DND-41 (cell line): ENCODE results near the gene PITPNC1.

Source experiments
- ATAC-seq: fragments of 200-7000 bp; cut with Tn5 transposase; 3 replicates; pipeline ENCODE4 v1.9.1; 2021; ENCODE audit warnings: low read depth; ENCODE audit not compliant: insufficient read depth
- DNase-seq: peaks from one replicate; pipeline ENCODE4 v3.0.0-alpha.2; 2020
- H2AFZ ChIP-seq: 2 replicates; pipeline ENCODE4 v1.6.0; 2012; ENCODE audit warnings: low read depth, low read length
- H3K27ac ChIP-seq: 2 replicates; pipeline ENCODE4 v1.5.1; 2012; ENCODE audit warnings: low read length, inconsistent platforms
- H3K27me3 ChIP-seq: fragments of 200-600 bp; sonication (generic); 2 replicates; pipeline ENCODE4 v1.6.0; 2012; ENCODE audit warnings: low read length, mild to moderate bottlenecking, inconsistent platforms; ENCODE audit not compliant: insufficient read depth, poor library complexity
- H3K36me3 ChIP-seq: 2 replicates; pipeline ENCODE4 v1.5.1; 2012; ENCODE audit warnings: low read length, inconsistent platforms; ENCODE audit not compliant: insufficient read depth
- H3K4me1 ChIP-seq: 2 replicates; pipeline ENCODE4 v1.5.1; 2012; ENCODE audit warnings: mild to moderate bottlenecking, low read length; ENCODE audit not compliant: insufficient read depth
- H3K4me2 ChIP-seq: 2 replicates; pipeline ENCODE4 v1.6.0; 2012; ENCODE audit warnings: mild to moderate bottlenecking, moderate library complexity, low read length, inconsistent platforms; ENCODE audit not compliant: insufficient read depth
- H3K4me3 ChIP-seq, 2 experiments: fragments of 200-600 bp in 1 of 2; shearing (Covaris generic) in 1 of 2; 2 replicates each; pipeline ENCODE4 v1.5.1; 2012 to 2016; ENCODE audit warnings: inconsistent platforms in 2 of 2, low read length in 2 of 2, mild to moderate bottlenecking in 2 of 2, low read depth in 1 of 2, moderate library complexity in 1 of 2
- H3K79me2 ChIP-seq: 2 replicates; pipeline ENCODE4 v1.6.0; 2012; ENCODE audit warnings: low read length, inconsistent platforms; ENCODE audit not compliant: insufficient read depth
- H3K9ac ChIP-seq: 2 replicates; pipeline ENCODE4 v1.6.0; 2012; ENCODE audit warnings: low read depth, mild to moderate bottlenecking, inconsistent platforms, low read length, moderate library complexity
- H3K9me3 ChIP-seq: 2 replicates; pipeline ENCODE4 v1.5.1; 2012; ENCODE audit warnings: low read length, moderate library complexity, mild to moderate bottlenecking, inconsistent platforms; ENCODE audit not compliant: insufficient read depth, severe bottlenecking
- H4K20me1 ChIP-seq: 2 replicates; pipeline ENCODE4 v1.6.0; 2012; ENCODE audit warnings: low read length; ENCODE audit not compliant: insufficient read depth
- CTCF ChIP-seq: IDR thresholded peaks from 2 replicates; pipeline ENCODE4 v1.5.1; 2012; ENCODE audit warnings: borderline replicate concordance, low read length, moderate library complexity, mild to moderate bottlenecking; ENCODE audit not compliant: poor library complexity, severe bottlenecking; ENCODE audit errors: extremely low read depth
- EZH2 ChIP-seq: IDR thresholded peaks from 3 replicates; pipeline ENCODE4 v1.6.1; 2012; ENCODE audit warnings: borderline replicate concordance, low read depth, mild to moderate bottlenecking, moderate library complexity, low read length, inconsistent platforms; ENCODE audit not compliant: severe bottlenecking

Gene PITPNC1

GRCh38 chr17:67680445-67681224, 303.6 kb downstream of the PITPNC1 start:
- Histone ChIP-seq H3K4me3 (no peak overlapping the region), H3K27me3 (no peaks in the 10 kb centered on the region), H2AFZ (no peak overlapping the region), H3K27ac (no peak overlapping the region), H3K9ac (no peak overlapping the region), H3K4me1 (no peaks in the 10 kb centered on the region), H3K9me3 (no peaks in the 10 kb centered on the region), H3K36me3 (peaks cover 4% of the 10 kb centered on the region; the same call in 1 of the 2 replicates), H4K20me1 (no peaks in the 10 kb centered on the region), H3K4me2 (no peak overlapping the region), H3K79me2 (no peaks in the 10 kb centered on the region)
- TF ChIP-seq EZH2, result no peak
- no peak for TF ChIP-seq CTCF
- no peak for DNase-seq
- ATAC-seq, result no peak

GRCh38 chr17:67682196-67682595, 305.1 kb downstream of the PITPNC1 start:
- no peak for DNase-seq
- peaks cover 4% of the 10 kb centered on the region; the same call in 1 of the 2 replicates for H3K36me3 ChIP-seq
- H3K9me3 ChIP-seq, result no peaks in the 10 kb centered on the region
- no peak for ATAC-seq
- H3K9ac ChIP-seq, result no peak overlapping the region
- H3K27me3 ChIP-seq, result no peaks in the 10 kb centered on the region
- TF ChIP-seq CTCF, result no peak
- TF ChIP-seq EZH2, result no peak
- no peak overlapping the region for H3K4me3 ChIP-seq
- H3K4me2 ChIP-seq, result no peak overlapping the region
- no peak overlapping the region for H3K27ac ChIP-seq
- H3K4me1 ChIP-seq, result no peaks in the 10 kb centered on the region
- H4K20me1 ChIP-seq, result no peaks in the 10 kb centered on the region
- no peak overlapping the region for H2AFZ ChIP-seq
- no peaks in the 10 kb centered on the region for H3K79me2 ChIP-seq

GRCh38 chr17:67685351-67685750, 308.3 kb downstream of the PITPNC1 start:
- no peak for ATAC-seq
- no peak overlapping the region for H3K9ac ChIP-seq
- H4K20me1 ChIP-seq, result no peaks in the 10 kb centered on the region
- no peaks in the 10 kb centered on the region for H3K9me3 ChIP-seq
- no peak overlapping the region for H3K27ac ChIP-seq
- no peak overlapping the region for H3K4me2 ChIP-seq
- H3K79me2 ChIP-seq, result no peaks in the 10 kb centered on the region
- H3K36me3 ChIP-seq, result no peaks in the 10 kb centered on the region
- no peaks in the 10 kb centered on the region for H3K27me3 ChIP-seq
- DNase-seq, result no peak
- TF ChIP-seq EZH2, result no peak
- TF ChIP-seq CTCF, result no peak
- H2AFZ ChIP-seq, result no peak overlapping the region
- H3K4me3 ChIP-seq, result no peak overlapping the region
- H3K4me1 ChIP-seq, result no peaks in the 10 kb centered on the region
